HG03060 (cell line): ENCODE results near the gene IFNG.

ENCODE experiments used
- ATAC-seq: cut with Tn5 transposase; IDR thresholded peaks from one replicate; pipeline ENCODE4 v1.9.1; 2021; ENCODE audit warnings: low read depth, moderate number of reproducible peaks; ENCODE audit not compliant: unreplicated experiment

Gene IFNG

GRCh38 chr12:68118096-68118755 is 41.3 kb downstream of the IFNG start:
- ATAC-seq: no peak

DNA sequence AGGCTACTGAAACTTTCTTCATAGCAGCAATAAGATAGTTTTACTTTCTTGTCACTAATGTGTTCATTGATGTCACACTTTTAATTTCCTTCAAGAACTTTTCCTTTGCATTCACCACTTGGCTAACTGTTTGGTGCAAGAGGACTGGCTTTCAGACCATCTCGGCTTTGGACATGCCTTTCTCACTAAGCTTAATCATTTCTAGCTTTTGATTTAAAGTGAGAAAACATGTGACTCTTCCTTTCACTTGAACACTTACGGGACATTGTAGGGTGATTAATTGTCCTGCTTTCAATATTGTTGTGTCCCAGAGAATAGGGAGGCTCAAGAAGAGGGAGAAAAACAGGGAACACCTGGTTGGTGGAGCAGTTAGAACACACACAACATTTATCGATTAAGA is 41.9 kb downstream of the IFNG start:
- no peak for ATAC-seq

GRCh38 chr12:68115281-68115680 is 44.3 kb downstream of the IFNG start:
- ATAC-seq: no peak

GRCh38 chr12:68114606-68115005 is 44.9 kb downstream of the IFNG start:
- ATAC-seq: no peak

DNA sequence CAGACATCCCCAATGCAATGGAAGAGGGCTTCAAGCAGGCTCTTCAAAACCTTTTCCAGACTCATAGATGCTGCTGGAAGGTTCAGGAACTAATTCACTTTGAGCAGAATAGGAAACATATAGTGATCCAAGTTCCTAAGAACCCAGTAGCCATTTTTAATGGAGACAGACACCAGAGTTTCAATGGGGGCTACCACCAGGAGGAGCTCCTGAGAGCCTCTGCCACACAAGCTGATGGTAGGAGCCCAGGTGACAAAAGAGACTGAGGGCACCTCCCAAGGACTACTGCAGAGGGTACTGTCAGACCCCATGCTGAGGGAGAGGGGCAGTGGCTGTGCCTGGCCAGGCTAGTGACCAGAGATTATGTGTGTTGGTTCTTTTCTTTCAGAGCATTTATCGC is 45.9 kb downstream of the IFNG start:
- ATAC-seq: no peak

- no peak for ATAC-seq
These were observed 47.5 kb downstream of the IFNG start for GRCh38 chr12:68111995-68112394.

DNA sequence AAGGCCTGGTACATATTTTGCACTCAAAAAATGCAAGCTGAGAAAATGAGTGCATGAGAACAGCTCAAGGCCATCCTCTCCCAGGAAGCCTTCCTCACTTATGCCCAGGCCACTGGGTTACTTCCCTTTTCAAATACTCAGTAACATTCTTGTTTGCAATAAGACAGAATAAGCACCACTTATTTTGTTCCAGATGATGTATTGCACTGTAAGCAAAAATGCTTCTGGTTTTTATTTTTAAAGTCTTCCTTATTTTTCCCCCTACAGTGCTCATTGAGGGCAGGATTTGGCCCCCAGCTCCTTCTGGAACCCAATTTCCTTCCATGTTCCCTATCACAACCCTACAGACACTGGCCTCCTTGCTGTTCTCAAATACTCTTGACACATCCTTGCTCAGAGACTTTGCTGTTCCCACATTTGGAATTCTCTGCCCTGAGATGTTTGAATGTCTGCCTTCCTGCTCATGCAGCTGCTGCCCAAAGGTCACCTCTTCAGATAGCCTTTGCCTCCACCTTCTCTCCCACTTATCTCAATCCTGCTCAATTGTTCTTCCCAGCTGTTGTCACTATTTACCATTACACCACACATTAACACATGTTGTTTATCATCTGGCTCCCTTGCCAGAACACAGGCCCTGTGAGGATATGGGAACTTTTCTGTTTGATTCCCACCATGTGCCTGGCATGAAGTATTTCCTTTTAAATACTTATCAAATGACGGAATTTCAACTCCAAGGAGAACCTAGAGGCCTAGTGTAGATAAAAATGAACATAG is 49.9 kb downstream of the IFNG start:
- no peak for ATAC-seq

- ATAC-seq: no peak
These were observed 50.5 kb downstream of the IFNG start for GRCh38 chr12:68109001-68109400.

DNA sequence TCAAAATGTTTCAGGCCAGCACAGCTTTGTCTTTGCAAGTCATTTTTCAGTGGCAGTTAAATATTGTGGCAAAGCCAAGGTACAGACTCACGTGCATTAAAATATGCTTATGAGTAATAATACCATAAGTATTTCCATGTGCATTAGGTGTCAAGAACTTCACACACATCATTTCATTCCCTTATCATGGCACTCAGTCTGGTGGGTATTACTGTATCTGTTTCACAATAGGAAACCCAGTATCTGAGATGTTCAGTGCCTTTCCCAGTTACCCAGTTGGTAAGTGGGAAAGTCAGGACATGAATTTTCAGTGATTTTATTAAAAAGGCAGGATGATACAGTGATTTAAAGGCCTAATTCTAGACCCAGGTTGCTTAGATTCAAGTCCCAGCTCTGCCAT is 52.9 kb downstream of the IFNG start:
- ATAC-seq: no peak

GRCh38 chr12:68106160-68106559 is 53.4 kb downstream of the IFNG start:
- ATAC-seq: no peak
